ENCODE results near the gene RBM6. TPM values are rescaled to one million over a fixed set of nuclear protein-coding genes. Genes with fewer than 3 reads are reported as not detected.

The RBM6 gene
- total and polyA plus RNA-seq, 2 experiments from 2014 or later = 66.6 to 97.6 TPM

GRCh38 chr3:50095352-50095998 is 155.5 kb downstream of the RBM6 start:
- peaks cover 92% of the 10 kb centered on the region for H3K36me3 Mint-ChIP-seq (ENCODE audit: low read depth)
- Histone ChIP-seq H3K4me2 (no peak overlapping the region), H3K9me2 (ENCODE audit: insufficient read depth) (no peaks in the 10 kb centered on the region), H3K4me1 (ENCODE audit: insufficient read depth) (no peaks in the 10 kb centered on the region), H2AFZ (no peak overlapping the region), H4K20me1 (replicated peaks; ENCODE audit: insufficient read depth) (peaks cover 14% of the 10 kb centered on the region), H3K27ac (ENCODE audit: low read depth) (no peak overlapping the region), H3F3A (replicated peaks; ENCODE audit: low read depth) (0 out of 2 replicates have a peak, but pooled peaks cover 21% of the 10 kb centered on the region), H3K36me3 (ENCODE audit: insufficient read depth) (peaks cover 77% of the 10 kb centered on the region), H3K27me3 (ENCODE audit: insufficient read depth) (no peaks in the 10 kb centered on the region), H3K4me3 (no peak overlapping the region), H3K79me2 (replicated peaks; ENCODE audit: insufficient read depth) (peaks cover 30% of the 10 kb centered on the region)
- DNase-seq (ENCODE audit: low spot score) (no peak), ATAC-seq (no peak)
- H3K4me1 Mint-ChIP-seq = peaks cover 3% of the 10 kb centered on the region
- no peak overlapping the region for H3K4me3 Mint-ChIP-seq
- no peak overlapping the region for H3K27ac Mint-ChIP-seq
- TF ChIP-seq, protein P1, sequence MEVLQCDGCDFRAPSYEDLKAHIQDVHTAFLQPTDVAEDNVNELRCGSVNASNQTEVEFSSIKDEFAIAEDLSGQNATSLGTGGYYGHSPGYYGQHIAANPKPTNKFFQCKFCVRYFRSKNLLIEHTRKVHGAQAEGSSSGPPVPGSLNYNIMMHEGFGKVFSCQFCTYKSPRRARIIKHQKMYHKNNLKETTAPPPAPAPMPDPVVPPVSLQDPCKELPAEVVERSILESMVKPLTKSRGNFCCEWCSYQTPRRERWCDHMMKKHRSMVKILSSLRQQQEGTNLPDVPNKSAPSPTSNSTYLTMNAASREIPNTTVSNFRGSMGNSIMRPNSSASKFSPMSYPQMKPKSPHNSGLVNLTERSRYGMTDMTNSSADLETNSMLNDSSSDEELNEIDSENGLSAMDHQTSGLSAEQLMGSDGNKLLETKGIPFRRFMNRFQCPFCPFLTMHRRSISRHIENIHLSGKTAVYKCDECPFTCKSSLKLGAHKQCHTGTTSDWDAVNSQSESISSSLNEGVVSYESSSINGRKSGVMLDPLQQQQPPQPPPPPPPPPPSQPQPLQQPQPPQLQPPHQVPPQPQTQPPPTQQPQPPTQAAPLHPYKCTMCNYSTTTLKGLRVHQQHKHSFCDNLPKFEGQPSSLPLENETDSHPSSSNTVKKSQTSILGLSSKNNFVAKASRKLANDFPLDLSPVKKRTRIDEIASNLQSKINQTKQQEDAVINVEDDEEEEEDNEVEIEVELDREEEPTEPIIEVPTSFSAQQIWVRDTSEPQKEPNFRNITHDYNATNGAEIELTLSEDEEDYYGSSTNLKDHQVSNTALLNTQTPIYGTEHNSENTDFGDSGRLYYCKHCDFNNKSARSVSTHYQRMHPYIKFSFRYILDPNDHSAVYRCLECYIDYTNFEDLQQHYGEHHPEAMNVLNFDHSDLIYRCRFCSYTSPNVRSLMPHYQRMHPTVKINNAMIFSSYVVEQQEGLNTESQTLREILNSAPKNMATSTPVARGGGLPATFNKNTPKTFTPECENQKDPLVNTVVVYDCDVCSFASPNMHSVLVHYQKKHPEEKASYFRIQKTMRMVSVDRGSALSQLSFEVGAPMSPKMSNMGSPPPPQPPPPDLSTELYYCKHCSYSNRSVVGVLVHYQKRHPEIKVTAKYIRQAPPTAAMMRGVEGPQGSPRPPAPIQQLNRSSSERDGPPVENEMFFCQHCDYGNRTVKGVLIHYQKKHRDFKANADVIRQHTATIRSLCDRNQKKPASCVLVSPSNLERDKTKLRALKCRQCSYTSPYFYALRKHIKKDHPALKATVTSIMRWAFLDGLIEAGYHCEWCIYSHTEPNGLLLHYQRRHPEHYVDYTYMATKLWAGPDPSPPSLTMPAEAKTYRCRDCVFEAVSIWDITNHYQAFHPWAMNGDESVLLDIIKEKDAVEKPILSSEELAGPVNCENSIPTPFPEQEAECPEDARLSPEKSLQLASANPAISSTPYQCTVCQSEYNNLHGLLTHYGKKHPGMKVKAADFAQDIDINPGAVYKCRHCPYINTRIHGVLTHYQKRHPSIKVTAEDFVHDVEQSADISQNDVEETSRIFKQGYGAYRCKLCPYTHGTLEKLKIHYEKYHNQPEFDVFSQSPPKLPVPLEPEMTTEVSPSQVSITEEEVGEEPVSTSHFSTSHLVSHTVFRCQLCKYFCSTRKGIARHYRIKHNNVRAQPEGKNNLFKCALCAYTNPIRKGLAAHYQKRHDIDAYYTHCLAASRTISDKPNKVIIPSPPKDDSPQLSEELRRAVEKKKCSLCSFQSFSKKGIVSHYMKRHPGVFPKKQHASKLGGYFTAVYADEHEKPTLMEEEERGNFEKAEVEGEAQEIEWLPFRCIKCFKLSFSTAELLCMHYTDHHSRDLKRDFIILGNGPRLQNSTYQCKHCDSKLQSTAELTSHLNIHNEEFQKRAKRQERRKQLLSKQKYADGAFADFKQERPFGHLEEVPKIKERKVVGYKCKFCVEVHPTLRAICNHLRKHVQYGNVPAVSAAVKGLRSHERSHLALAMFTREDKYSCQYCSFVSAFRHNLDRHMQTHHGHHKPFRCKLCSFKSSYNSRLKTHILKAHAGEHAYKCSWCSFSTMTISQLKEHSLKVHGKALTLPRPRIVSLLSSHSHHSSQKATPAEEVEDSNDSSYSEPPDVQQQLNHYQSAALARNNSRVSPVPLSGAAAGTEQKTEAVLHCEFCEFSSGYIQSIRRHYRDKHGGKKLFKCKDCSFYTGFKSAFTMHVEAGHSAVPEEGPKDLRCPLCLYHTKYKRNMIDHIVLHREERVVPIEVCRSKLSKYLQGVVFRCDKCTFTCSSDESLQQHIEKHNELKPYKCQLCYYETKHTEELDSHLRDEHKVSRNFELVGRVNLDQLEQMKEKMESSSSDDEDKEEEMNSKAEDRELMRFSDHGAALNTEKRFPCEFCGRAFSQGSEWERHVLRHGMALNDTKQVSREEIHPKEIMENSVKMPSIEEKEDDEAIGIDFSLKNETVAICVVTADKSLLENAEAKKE (CRISPR knock-in tag; IDR thresholded peaks at IDR 0.05) = no peak
- TF ChIP-seq ZNF331 (CRISPR knock-in tag; IDR thresholded peaks at IDR 0.05; ENCODE audit: low read depth) (no peak), CREB1 (CRISPR knock-in tag; IDR thresholded peaks at IDR 0.05; ENCODE audit: low read depth) (no peak), NANOG (IDR thresholded peaks at IDR 0.05; ENCODE audit: borderline replicate concordance) (no peak), ZNF114 (CRISPR knock-in tag; IDR thresholded peaks at IDR 0.05) (no peak), POLR2AphosphoS5 (IDR thresholded peaks at IDR 0.05; ENCODE audit: low read depth) (no peak)
- no peaks in the 10 kb centered on the region for H3K9me3 Mint-ChIP-seq
- H3K27me3 Mint-ChIP-seq (ENCODE audit: insufficient read depth, low read depth, poor library complexity) = no peaks in the 10 kb centered on the region

DNA sequence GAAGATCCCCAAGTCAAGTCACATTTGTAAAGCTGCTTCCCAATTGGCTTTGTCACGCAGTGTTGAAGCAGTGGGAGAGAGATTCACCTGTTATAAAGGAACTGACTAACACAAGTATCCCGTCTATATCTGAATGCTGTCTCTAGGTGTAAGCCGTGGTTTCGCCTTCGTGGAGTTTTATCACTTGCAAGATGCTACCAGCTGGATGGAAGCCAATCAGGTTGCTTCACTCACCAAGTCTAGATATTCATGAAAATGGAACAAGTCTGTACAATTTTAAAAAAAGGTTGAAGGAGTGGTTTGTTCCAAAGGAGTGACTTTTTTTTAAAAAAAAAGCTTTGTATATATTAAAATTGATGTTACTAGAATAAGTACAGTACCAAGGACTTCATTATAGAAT is 160.4 kb downstream of the RBM6 start:
- no peaks in the 10 kb centered on the region; the same call in 2 of the 3 replicates for H3K9me3 Mint-ChIP-seq
- H3K27ac Mint-ChIP-seq = no peak overlapping the region
- H3K4me2 ChIP-seq = no peak overlapping the region
- no peaks in the 10 kb centered on the region; the same call in 1 of the 2 replicates for H3K79me2 ChIP-seq (replicated peaks; ENCODE audit: insufficient read depth)
- no peak overlapping the region for H3K4me3 ChIP-seq
- no peaks in the 10 kb centered on the region for H3K27me3 ChIP-seq (ENCODE audit: insufficient read depth)
- peaks cover 13% of the 10 kb centered on the region for H4K20me1 ChIP-seq (replicated peaks; ENCODE audit: insufficient read depth)
- H3K9me2 ChIP-seq (ENCODE audit: insufficient read depth) = no peaks in the 10 kb centered on the region
- no peak for DNase-seq (ENCODE audit: low spot score)
- no peaks in the 10 kb centered on the region for H3K4me1 ChIP-seq (ENCODE audit: insufficient read depth)
- peaks cover 2% of the 10 kb centered on the region for H3K27me3 Mint-ChIP-seq (ENCODE audit: insufficient read depth, low read depth, poor library complexity)
- H3K36me3 ChIP-seq (ENCODE audit: insufficient read depth) = peaks cover 77% of the 10 kb centered on the region
- no peak for ATAC-seq
- no peak overlapping the region for H3K27ac ChIP-seq (ENCODE audit: low read depth)
- H3K4me3 Mint-ChIP-seq = no peak overlapping the region
- H3F3A ChIP-seq (replicated peaks; ENCODE audit: low read depth) = 0 out of 2 replicates have a peak, but pooled peaks cover 40% of the 10 kb centered on the region
- H3K36me3 Mint-ChIP-seq (ENCODE audit: low read depth) = peaks cover 94% of the 10 kb centered on the region
- no peaks in the 10 kb centered on the region for H3K4me1 Mint-ChIP-seq
- H2AFZ ChIP-seq = no peak overlapping the region
- TF ChIP-seq ZNF114 (CRISPR knock-in tag; IDR thresholded peaks at IDR 0.05) (no peak), NANOG (IDR thresholded peaks at IDR 0.05; ENCODE audit: borderline replicate concordance) (no peak)

Data from GM23338 (cell line).